ENCODE measurements around the gene LAG3.

The LAG3 gene

GRCh38 chr12:6772726-6773589 is 638 bp downstream of the LAG3 start:
- no peak for DNase-seq

- peak; percentile 4 for DNase-seq
These were observed 1.5 kb downstream of the LAG3 start for GRCh38 chr12:6773590-6774351.

- no peak for DNase-seq
These were observed 2.3 kb downstream of the LAG3 start for GRCh38 chr12:6774499-6775062.

GRCh38 chr12:6775185-6776174 is 3.2 kb downstream of the LAG3 start:
- DNase-seq = no peak

- no peak for DNase-seq
These were observed 5.1 kb downstream of the LAG3 start for GRCh38 chr12:6777386-6777785.

GRCh38 chr12:6778217-6778573 is 5.9 kb downstream of the LAG3 start:
- no peak for DNase-seq

GRCh38 chr12:6778574-6779550 is 6.5 kb downstream of the LAG3 start:
- DNase-seq = peak; percentile 81

GRCh38 chr12:6779708-6780432 is 7.5 kb downstream of the LAG3 start:
- no peak for DNase-seq

- DNase-seq = no peak
These were observed 8.3 kb downstream of the LAG3 start for GRCh38 chr12:6780573-6780972.

GRCh38 chr12:6782119-6782518 is 9.8 kb downstream of the LAG3 start:
- no peak for DNase-seq

GRCh38 chr12:6782850-6783566 is 10.7 kb downstream of the LAG3 start:
- DNase-seq = no peak

- DNase-seq = no peak
These were observed 11.5 kb downstream of the LAG3 start for GRCh38 chr12:6783828-6784227.

- DNase-seq = no peak
These were observed 12.0 kb downstream of the LAG3 start for GRCh38 chr12:6784296-6784695.

- DNase-seq = no peak
These were observed 12.4 kb downstream of the LAG3 start for GRCh38 chr12:6784761-6785160.

GRCh38 chr12:6786416-6787094 is 14.2 kb downstream of the LAG3 start:
- no peak for DNase-seq

GRCh38 chr12:6787309-6787708 is 15.0 kb downstream of the LAG3 start:
- no peak for DNase-seq

- DNase-seq = no peak
These were observed 16.9 kb downstream of the LAG3 start, which contains the start of gene CD4 for GRCh38 chr12:6788972-6789924. Gene CD4 (plus strand): TSS chr12:6789528. CDS start chr12:6800139, 10,611 bp downstream.
